Testis (tissue), 2 donors: Measurements from ENCODE around the gene GGCX.

Experiments
- POLR2A ChIP-seq: fragments of 450-650 bp; IDR thresholded peaks from one replicate; pipeline ENCODE4 v1.6.1; 2017; ENCODE audit warnings: antibody characterized with exemption, mild to moderate bottlenecking, moderate library complexity
- TF ChIP-seq, protein P1 (sequence below), 3 experiments: fragments of 450-650 bp in 2 of 3; fragments of 200-600 bp in 1 of 3; sonication (generic) in 1 of 3; IDR thresholded peaks; one replicate each; pipeline ENCODE4 v1.5.1; 2016 to 2019; ENCODE audit warnings: antibody characterized with exemption in 3 of 3, mild to moderate bottlenecking in 2 of 3, moderate library complexity in 1 of 3

DNA sequence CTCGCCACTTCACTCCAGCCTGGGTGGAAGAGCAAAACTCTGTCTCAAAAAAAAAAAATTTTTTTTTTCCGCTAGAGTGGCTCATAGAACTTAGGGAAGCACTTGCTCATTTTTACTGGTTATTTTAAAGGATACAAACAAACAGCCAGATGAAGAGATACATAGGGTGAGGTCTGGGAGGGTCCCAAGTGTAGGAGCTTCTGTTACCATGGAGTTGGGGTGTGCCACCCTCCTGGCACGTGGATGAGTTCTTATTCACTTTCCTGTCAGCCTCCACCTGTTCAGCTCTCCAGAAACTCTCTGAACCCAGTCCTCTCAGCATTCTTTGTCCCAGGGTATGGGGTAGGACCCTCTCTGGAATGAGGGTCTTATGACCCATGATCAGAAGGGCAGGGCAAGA is 27.2 kb downstream of the GGCX start:
- TF ChIP-seq, protein P1, sequence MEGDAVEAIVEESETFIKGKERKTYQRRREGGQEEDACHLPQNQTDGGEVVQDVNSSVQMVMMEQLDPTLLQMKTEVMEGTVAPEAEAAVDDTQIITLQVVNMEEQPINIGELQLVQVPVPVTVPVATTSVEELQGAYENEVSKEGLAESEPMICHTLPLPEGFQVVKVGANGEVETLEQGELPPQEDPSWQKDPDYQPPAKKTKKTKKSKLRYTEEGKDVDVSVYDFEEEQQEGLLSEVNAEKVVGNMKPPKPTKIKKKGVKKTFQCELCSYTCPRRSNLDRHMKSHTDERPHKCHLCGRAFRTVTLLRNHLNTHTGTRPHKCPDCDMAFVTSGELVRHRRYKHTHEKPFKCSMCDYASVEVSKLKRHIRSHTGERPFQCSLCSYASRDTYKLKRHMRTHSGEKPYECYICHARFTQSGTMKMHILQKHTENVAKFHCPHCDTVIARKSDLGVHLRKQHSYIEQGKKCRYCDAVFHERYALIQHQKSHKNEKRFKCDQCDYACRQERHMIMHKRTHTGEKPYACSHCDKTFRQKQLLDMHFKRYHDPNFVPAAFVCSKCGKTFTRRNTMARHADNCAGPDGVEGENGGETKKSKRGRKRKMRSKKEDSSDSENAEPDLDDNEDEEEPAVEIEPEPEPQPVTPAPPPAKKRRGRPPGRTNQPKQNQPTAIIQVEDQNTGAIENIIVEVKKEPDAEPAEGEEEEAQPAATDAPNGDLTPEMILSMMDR (IDR thresholded peaks at IDR 0.05), result no peak
- TF ChIP-seq POLR2A, result no peak
